ENCODE measurements around the gene EPB41. TPM values are rescaled to one million over a fixed set of nuclear protein-coding genes. Genes with fewer than 3 reads are reported as not detected.

EPB41 gene
- total and polyA plus RNA-seq, 7 donors = 13.2 to 35.1 (median 27.1) TPM

DNA sequence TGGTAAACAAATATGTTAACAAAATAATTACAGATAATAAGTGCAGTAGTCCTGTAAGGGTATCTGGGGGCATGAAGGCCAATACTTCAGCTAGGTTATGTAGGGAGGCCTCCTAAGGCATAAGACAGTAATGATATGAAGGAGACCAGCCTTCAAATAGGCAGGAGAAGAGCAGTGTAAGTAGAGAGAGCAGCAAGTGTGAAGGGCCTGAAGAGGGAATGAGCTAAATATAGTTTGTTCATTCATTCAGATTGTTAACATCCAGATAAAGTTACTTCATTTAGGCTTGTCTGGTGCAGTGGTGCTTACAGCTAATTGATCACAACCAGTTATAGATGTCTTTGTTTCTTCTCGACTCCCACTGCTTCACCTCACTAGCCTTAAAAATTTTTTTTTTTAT, 71.1 kb downstream of the EPB41 start:
- intact Hi-C loops (cut with DNase I) = no loop called here
- H3K27ac ChIP-seq = no peak overlapping the region
- no peaks in the 10 kb centered on the region for H3K27me3 ChIP-seq
- no peaks in the 10 kb centered on the region for H3K9me3 ChIP-seq
- DNase-seq = no peak
- 92% methylated on average over 1 of the region's 1 CpG for WGBS, 2 donors
- H3K4me1 ChIP-seq = peaks cover 0 to 13% (median 9%) of the 10 kb centered on the region in 4 donors
- H3K36me3 ChIP-seq = no peaks in the 10 kb centered on the region
- TF ChIP-seq EP300 (IDR thresholded peaks at IDR 0.05) (no peak), POLR2AphosphoS5 (IDR thresholded peaks at IDR 0.05) (no peak), POLR2A (IDR thresholded peaks at IDR 0.05) (no peak)
- TF ChIP-seq, protein P1, sequence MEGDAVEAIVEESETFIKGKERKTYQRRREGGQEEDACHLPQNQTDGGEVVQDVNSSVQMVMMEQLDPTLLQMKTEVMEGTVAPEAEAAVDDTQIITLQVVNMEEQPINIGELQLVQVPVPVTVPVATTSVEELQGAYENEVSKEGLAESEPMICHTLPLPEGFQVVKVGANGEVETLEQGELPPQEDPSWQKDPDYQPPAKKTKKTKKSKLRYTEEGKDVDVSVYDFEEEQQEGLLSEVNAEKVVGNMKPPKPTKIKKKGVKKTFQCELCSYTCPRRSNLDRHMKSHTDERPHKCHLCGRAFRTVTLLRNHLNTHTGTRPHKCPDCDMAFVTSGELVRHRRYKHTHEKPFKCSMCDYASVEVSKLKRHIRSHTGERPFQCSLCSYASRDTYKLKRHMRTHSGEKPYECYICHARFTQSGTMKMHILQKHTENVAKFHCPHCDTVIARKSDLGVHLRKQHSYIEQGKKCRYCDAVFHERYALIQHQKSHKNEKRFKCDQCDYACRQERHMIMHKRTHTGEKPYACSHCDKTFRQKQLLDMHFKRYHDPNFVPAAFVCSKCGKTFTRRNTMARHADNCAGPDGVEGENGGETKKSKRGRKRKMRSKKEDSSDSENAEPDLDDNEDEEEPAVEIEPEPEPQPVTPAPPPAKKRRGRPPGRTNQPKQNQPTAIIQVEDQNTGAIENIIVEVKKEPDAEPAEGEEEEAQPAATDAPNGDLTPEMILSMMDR (IDR thresholded peaks at IDR 0.05) = no peak
- H3K4me3 ChIP-seq = no peak overlapping the region

DNA sequence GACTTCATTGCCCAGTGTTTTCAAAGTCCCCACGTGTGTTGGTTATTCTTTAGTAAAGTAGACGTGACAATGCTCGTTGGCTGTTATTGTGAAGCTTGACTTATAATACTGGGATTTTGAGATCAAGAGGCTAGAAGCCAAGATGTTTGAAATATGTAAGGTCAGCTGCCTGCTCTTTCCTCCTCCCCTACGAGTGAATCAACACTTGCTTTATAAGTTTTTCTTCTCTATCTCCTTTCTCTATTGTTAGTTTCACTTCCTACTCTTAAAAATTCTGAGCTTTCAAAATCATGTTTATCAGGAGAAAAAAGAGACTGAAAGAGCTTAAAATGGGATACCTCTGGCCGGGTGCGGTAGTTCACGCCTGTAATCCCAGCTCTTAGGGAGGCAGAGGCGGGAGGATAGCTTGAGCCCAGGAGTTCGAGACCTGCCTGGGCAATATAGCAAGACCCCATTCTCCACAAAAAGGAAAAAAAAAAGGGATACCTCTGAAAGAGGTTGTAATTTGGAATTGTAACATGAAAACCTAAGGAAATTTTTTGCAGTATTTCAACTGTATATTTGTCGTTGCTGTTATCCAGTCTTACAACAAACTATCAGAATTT, 72.0 kb downstream of the EPB41 start:
- intact Hi-C loops (cut with DNase I) = no loop called here
- no peak overlapping the region for H3K27ac ChIP-seq
- no peaks in the 10 kb centered on the region for H3K27me3 ChIP-seq
- H3K4me1 ChIP-seq = peaks cover 0 to 13% (median 9%) of the 10 kb centered on the region in 4 donors
- no peak overlapping the region for H3K4me3 ChIP-seq
- H3K9me3 ChIP-seq = no peaks in the 10 kb centered on the region
- TF ChIP-seq EP300 (IDR thresholded peaks at IDR 0.05) (no peak), POLR2AphosphoS5 (IDR thresholded peaks at IDR 0.05) (no peak), POLR2A (IDR thresholded peaks at IDR 0.05) (no peak)
- TF ChIP-seq, protein P1 (IDR thresholded peaks at IDR 0.05) = no peak
- no peak for DNase-seq
- WGBS, 2 donors = 80 to 88% methylated on average over 10 of the region's 10 CpGs
- no peaks in the 10 kb centered on the region for H3K36me3 ChIP-seq

DNA sequence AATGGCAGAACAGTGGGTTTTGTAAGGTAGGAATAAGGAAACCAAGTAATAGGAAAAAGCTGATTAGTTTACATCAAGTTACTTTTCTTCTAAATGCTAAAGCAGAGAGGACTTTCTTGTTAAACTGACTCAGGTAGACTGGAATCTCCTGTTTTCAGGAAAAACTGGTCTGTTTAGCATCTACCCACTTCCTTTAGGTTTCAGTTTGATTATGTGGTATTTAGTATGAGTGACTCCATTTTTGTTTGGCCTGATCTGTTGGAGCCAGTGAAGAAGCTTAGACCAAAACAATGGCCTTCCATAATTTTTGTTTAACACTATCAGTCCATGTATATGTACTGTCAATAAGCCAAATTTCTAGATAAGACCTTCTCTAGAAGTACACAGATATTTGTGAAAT, 88.4 kb downstream of the EPB41 start:
- Histone ChIP-seq H3K4me3 (no peak overlapping the region), H3K36me3 (no peaks in the 10 kb centered on the region), H3K4me1 (no peaks in the 10 kb centered on the region), H3K27ac (no peak overlapping the region), H3K9me3 (no peaks in the 10 kb centered on the region), H3K27me3 (no peaks in the 10 kb centered on the region)
- intact Hi-C loops (cut with DNase I) = no loop called here
- DNase-seq = no peak
- TF ChIP-seq, protein P1 (IDR thresholded peaks at IDR 0.05) = no peak
- no peak for TF ChIP-seq POLR2A (IDR thresholded peaks at IDR 0.05)
- no peak for TF ChIP-seq EP300 (IDR thresholded peaks at IDR 0.05)
- TF ChIP-seq POLR2AphosphoS5 (IDR thresholded peaks at IDR 0.05) = no peak

DNA sequence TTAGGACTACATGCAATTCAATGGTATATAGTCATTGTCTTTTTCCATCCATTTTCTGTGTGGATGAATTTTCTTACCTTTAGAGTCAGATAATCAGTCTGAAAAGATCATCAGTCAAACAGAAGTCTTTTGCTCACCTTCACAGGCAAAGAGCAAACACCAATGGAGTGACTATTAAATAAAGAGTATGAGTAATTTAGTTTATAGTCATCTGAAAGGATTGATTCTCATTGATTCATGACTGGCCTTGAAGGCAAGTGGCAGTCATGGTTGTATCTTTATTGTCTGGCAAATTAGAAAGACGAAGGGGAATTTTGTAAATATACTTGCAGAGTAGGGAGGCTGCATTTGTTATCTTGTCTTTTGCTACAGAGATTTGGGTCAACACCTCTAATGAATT, 89.9 kb downstream of the EPB41 start:
- Histone ChIP-seq H3K9me3 (no peaks in the 10 kb centered on the region), H3K27ac (no peak overlapping the region), H3K27me3 (no peaks in the 10 kb centered on the region), H3K4me1 (no peaks in the 10 kb centered on the region), H3K36me3 (no peaks in the 10 kb centered on the region), H3K4me3 (no peak overlapping the region)
- TF ChIP-seq POLR2AphosphoS5 (IDR thresholded peaks at IDR 0.05) = no peak
- TF ChIP-seq POLR2A (IDR thresholded peaks at IDR 0.05) = no peak
- no peak for TF ChIP-seq EP300 (IDR thresholded peaks at IDR 0.05)
- 64 to 87% methylated on average over 1 of the region's 1 CpG for WGBS, 2 donors
- intact Hi-C loops (cut with DNase I) = no loop called here
- DNase-seq = no peak

DNA sequence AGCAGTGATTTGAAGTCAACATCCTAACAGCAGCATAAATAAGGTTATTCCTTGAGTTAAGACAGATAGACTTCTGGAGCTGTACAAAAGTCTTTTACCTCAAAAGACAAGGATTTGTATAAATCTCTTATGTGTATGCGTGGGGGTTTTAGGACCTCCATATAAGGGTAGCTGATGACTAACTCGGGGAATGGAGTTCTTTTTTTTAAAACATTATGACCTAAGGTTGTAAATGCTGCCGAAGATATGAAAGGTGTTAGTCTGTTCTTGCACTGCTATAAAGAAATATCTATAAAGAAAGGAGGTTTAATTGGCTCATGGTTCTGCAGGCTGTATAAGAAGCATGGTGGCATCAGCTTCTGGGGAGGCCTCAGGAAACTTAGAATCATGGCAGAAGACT, 90.4 kb downstream of the EPB41 start:
- no peak overlapping the region for H3K27ac ChIP-seq
- H3K27me3 ChIP-seq = no peaks in the 10 kb centered on the region
- H3K4me3 ChIP-seq = no peak overlapping the region
- H3K9me3 ChIP-seq = no peaks in the 10 kb centered on the region
- 26 to 72% methylated on average over 3 of the region's 3 CpGs for WGBS, 2 donors
- no peaks in the 10 kb centered on the region for H3K4me1 ChIP-seq
- no peak for TF ChIP-seq POLR2A (IDR thresholded peaks at IDR 0.05)
- no peak for TF ChIP-seq POLR2AphosphoS5 (IDR thresholded peaks at IDR 0.05)
- TF ChIP-seq, protein P1 (IDR thresholded peaks at IDR 0.05) = no peak
- TF ChIP-seq EP300 (IDR thresholded peaks at IDR 0.05) = no peak
- no peaks in the 10 kb centered on the region for H3K36me3 ChIP-seq
- no peak for DNase-seq
- intact Hi-C loops (cut with DNase I) = no loop called here

Data from sigmoid colon (tissue), 7 donors.